H4 (cell line): ENCODE data around the gene PLPP3. TPM values are rescaled to one million over a fixed set of nuclear protein-coding genes. Genes with fewer than 3 reads are reported as not detected.

ENCODE experiments used
- DNase-seq: peaks from one replicate; pipeline ENCODE4 v3.0.0-alpha.2; 2015; ENCODE audit warnings: low spot score
- total RNA-seq: library from RNA; depleted of rRNA; stranded (reverse); fragments of >200 nt; shearing (Covaris generic); gene quantifications from 2 replicates; pipeline ENCODE4 v1.2.3, GENCODE V29; 2014

PLPP3 gene
- total RNA-seq, 1 experiment from 2014 or later: 7.9 TPM

DNA sequence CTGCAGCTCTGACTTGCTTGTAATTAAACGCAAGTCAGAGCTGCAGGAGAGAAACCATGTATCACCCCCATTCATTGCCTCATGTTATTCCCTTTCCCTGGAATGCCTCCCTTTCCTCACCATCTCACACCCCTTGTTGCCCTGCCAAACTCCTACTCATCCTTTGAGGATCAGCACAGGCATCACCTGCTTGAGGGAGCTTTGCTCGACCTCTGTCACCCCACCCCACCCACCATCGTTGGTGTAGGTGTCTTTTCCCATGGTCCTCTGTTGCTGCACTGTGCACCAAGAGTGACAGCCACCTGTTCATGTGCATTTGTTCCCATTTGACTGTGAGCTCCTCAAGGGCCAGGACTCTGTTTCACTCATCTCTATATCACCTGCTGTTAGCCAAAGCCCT, 117.2 kb downstream of the PLPP3 start:
- DNase-seq: no peak

DNA sequence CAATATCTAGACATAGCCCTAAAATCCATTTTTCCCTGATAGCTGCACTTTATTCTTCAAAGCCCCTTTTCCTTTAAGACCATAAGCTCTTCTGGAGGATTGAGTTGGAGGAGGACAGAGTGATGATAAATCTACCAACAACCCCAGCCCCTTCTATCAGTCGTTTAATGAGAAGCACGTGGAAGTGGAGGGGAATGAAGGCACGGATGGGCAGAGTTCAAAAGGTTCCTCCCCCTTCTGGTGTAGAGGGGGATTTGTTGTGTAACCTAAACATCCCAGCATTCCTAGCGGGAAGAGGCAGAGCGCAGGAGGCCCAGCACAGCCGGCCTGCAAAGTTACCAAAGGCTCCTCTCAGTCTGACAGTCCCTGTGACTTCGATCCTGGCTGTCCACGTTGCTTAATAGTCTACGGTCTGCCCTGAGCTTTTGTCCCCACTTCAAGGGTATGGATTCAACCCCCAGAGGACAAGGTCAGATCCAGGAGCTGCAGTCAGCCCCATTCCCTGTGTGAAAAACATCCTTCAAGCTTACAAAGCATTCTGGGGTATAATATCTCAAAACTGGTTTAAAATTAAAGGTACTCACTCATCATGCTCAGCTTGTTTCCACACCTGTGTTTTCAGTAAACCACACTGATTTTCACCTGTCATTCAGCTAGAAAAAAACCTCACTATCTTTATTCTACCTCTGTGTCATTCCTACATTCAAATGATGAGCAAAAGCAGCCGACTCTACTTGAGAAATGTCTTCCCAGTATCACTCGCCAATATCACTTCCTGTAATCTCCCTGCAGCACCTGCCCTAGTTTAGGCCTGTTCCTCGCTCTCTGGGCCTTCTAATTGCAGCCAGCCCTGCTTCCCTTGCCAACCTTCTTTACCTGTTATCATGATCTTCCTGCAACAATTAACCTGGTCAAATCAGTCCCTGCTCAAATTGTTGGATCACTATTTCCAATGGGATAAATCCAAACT, 117.9 kb downstream of the PLPP3 start:
- no peak for DNase-seq

DNA sequence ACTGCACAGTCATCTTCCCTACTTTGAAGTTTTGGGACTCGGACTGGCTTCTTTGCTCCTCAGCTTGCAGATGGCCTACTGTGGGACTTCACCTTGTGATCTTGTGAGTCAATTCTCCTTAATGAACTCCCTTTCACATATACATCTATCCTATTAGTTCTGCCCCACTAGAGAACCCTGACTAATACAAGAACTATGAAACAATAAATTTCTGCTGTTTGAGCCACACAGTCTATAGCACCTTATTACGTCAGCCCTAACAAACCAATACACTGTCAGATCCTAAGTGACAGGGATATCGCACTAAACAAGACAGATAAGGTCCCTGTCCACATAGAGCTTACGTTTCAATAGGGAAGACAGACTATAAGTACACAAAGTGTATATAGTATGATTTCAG, 120.1 kb downstream of the PLPP3 start:
- DNase-seq: no peak

DNA sequence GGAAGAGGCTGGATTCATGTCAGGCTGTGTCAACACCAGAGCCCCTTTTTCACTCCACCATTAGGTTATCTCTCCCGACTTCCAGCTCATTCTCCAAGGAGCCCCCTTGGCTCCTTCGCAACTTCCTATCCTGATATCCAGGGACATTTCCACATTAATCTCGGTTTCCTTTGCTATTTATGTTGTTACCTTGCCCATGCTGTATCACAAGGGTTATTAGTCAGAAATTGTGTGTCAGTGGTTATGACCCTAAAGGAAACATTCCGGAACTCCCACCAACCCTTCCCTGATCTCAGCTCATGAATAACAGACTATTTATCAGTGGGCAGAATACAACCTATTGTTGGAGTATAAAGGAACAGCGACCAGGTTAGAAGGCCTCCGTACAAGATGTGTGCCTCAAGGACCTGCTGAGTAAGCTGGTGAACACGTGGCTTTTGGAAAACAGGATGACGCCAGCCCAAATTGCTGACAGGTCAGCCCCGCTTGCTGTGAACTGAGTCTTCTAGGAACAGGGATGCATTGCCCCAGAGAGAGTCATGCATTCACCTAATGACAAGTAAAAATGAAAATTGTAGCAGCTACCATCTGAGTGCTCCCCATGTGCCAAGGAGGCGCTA, 121.5 kb downstream of the PLPP3 start:
- no peak for DNase-seq

DNA sequence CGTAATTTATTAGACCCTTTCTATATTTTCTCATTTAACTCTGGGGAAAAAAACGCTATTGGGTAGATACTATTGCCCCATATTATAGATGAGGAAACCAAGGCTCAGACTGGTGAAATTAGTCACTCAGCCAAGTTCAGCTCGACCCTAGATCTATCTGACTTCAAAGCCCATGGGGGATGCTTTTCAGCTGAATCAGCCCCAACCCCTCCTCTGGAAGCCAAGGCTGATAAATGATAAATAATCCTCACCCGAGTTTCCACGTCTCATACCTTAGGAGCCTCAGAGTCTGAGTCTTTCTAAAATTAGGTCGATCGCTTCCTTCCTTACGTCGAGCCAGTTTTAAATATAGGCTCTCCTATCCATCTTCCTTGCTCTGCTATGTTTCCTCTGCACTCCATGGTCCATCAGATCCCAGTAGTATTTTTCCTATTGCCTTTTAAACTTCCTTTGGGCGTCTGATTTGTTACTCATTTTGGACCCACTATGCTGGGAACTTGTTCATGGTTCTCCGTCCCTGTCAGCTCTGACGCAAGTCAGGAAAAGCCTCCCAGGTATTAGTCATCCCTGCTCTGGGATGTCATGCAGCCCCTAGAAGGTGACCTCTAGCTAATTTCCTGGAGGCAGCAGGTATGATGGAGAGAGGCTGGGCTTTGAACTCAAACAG, 122.8 kb downstream of the PLPP3 start:
- no peak for DNase-seq

DNA sequence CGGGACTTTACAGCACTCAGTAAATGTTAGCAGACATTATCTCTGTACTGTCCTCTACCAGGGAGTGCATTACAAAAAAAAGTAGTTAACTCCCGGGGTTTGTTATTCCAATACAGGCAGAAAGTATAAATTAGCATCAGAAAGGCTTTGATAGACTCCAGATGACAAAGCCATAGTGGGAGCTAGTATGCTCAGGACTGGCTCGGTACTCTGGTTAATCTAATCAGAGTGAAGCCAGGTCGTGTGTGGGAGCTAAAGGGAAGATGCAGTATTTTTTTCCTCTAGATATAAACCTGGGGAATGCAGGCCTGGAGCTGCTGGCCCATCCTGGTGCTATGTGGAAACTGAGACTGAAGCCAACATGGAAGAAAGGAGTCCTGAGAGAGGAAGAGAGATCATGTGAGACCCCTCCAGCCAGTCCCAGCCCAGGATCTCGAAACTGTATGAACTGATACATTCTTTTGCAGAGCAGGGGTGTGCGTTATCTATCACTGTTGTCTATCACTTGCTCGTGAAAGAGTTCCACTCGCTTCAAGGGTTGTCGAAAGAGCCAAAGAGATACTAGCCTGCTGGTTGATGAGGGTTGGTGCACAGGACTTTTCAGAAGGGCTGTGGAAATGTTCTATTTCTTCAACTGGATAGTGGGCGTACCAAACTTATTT, 125.8 kb downstream of the PLPP3 start:
- no peak for DNase-seq

DNA sequence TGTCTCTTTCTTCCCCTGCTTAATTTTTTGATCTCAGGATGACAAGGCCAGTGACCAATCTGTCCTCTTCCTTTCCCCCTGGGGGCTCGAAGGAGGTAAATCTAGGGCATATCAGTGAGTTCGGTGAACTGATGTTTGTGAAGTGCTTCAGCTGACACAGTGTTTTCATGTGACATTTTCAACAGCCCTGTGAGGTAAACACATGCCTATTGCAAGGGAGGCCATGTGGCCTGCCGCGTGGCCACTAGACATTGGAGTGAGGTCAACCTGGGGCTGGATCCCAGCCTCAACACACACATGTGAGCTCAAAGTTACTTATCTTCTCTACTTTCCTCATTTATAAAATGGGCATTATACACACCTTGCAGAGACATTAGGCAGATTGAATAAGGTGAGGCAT, 126.3 kb downstream of the PLPP3 start:
- no peak for DNase-seq

DNA sequence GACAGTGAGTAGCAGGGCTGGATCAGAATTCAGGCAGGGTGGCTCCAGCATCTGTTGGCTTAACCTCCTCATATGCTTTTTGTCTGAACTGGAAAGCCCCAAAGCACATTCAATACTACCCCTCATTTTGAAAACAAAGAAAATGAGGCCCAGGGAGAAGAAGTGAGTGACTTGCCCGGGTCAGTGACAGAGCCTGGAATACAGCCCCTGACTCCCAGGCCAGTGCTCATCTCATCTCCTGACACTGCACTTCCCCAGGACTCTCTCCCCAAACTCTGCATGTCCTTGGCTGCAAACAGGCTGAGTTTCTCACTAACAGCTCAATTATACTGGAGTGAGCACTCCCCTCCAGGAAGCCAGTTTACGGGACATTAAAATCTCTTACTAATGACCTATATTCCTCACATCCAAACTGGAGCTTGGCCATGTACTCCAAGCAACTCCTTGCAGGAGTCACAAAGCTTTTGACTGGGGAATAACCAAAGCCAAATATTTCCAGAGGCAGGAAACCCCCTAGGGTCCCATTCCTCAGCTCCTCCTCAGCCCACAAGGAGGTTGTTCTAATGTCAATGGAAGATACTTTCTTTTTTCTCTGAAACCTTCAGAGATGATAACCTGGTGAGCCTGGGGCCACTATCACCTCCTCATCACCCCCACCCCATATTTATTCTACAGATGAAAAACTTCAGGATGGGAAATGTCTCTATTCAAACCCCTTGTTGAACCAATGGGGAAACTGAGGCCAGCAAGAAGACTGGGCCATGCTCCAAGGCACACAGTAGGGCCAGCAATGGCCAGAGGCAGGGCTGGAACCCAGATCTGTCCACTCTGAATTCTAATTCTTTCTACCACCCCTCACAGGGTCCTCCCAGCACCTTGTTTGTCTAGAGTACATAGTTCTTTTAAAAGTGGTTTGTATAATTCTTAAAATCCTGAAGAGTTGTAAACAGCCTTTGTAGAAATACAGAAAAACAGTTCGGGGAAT, 127.0 kb downstream of the PLPP3 start:
- no peak for DNase-seq

DNA sequence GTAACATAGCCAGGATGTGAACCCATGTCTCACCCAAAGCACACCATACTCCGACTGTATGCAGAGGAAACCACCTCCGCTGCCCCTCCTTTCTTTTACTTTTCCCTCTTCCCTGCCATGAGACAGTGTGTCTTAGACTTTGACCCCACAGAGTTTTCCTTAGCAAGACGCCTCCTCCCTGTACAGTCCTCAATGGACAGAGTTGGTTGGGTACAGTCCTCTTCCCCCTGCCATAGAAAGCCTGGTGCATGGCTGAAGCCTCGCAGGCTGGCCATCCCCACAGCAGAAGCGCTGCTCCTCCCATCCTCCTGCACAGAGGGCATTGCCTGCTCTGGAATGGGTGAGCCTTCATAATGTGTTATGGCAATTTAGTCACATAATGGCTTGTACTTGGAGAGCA, 127.9 kb downstream of the PLPP3 start:
- DNase-seq: no peak

DNA sequence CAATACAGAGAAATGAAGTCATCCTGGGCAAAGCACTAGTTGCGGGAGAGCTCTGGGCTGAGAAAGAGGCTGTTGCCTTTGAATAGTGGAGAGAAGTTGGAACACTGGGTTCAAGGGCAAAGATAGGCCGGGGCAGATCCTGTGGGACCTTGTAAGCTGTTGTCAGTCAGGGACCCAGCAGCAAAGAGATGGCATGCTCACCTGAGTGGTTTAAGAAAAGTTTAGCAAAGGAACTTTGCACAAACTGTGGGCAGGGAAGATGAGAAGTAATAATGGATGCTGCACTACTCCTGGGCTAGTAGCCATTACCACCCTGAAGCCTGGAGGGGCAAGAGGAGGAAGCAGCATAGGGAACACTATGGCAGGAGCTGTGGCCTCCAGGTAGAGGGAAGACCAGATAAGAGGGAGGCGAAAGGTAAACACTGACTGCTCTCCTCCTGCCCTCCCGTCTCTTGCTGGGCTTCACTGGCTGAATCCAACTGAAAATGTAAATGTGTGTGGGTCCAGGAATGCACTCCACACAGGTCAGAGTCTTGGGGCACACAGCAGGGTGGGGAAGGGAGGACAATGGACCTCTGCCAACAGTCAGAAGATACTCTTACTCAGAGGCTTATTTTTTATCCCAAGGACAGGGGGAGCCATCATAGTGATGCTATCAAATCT, 129.2 kb downstream of the PLPP3 start:
- DNase-seq: no peak

DNA sequence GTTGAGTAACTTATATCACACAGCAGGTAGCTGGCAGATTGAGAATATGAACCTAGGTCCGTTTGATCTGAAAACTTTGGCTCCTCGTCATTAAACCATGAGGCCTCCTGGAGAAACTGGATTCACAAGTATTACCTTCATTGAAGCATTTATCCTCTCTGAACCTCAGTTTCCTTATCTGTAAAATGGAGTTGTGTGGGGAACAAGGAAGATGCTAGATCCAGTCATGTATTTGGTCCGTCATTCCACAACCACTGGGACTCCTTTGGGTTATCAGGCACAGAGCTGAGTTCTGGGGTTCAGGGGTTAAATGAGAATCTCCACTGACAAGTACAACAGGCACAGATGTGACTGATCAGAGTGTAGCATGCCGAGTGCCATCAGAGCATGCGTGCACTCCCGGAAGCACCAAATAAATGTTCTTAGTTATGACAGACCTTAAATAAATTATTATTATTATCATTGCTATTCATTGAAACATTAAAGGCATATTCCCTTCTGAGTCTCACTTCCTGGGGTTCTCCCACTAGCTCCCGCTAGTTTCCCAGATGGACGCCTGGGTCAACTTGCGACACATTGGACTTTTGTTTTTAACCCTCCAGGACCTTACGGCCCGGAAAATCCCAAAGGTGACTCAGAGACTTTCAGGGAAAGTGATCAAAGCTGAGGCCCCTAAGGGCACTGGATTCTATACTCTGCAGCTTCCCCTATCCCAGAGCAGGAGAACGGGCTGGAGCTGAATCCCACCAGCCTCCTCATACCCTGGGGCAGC, 130.6 kb downstream of the PLPP3 start:
- DNase-seq: no peak

DNA sequence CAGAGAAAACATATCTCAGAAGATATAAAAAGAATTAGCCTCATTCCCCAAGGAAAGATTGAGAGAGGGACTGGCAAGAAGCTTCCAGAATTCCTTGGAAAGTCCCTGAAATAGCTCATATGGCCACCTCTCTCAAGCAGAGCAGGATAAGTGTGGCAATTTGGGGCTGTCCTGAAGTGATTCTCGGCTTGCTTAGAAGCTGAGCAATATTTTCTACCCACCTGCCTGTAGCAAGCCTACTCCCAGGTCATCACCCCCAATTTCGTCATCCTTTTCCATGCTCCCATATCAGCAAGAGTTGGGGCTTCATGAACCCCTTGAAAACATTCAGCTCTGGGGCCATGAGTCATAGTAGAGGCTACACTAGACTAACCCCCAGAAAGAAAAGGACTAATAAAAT, 131.5 kb downstream of the PLPP3 start:
- DNase-seq: no peak

DNA sequence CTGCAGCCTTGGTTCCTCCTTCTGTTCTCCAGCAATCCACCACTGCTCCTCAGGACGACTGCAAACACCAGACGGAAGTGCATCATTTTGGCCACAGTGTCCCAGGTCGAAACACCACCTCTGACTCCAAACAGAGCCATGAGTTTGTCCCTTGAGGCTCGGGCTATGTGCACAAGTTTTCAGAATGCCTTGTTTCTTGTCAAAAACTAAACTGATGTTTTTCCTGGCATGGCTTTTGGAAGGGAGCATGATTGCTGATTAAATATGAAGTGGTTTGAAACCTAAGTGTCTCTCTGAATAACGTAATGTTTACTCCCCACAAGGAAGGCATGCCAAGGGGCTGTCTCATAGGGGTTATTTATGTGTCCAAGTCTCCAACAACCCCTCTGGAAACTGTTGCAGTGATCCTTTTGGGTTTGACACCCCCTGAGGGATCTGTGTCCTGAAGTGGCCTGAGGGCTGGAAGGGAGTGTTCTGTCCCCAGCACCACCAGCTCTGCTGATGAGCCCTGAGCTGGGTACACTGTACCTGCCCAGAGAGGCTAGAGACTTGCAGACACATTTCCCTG, 132.7 kb downstream of the PLPP3 start:
- DNase-seq: no peak

DNA sequence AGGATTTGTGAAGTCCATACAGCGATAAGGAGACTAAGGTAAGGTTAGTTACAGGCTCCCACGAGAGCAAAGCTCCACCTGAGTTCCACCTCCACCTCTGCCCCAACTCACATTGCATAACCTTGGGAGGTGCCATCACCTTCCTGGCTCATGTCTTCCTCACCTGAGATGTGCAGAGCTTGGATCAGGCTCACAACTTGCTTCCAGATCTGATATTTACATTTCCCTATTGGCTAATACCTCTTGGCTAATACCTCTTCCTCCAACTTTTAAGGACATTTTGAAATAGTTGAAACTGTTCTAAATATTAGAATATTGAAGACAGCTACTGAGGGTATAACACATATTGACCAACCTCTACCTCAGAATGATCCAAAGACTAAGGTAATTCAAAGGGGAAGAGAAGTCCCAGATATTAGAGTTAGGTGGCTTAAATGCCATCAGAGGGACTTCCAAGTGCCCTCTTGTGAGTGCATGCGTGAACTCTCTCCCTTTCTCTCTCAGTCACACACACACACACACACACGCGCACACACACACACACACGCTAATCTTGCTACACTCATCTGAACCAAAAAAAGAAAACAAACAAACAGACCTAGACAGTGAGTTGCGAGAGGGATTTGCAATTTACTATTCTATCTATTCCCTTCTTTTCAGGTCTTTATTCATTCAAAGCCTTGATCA, 134.3 kb downstream of the PLPP3 start:
- no peak for DNase-seq
